IPS-18c (cell line): ENCODE results near the gene TAPBP.

Experiments
- H3K4me3 ChIP-seq: 2 replicates; pipeline ENCODE4 v1.7.0; 2013; ENCODE audit warnings: low read depth, mild to moderate bottlenecking, low read length, moderate library complexity; ENCODE audit not compliant: insufficient read depth
- H3K9me3 ChIP-seq: one replicate; pipeline ENCODE4 v1.6.1; 2013; ENCODE audit warnings: mild to moderate bottlenecking, low read length, moderate library complexity; ENCODE audit not compliant: control insufficient read depth, insufficient read depth

Gene TAPBP

DNA sequence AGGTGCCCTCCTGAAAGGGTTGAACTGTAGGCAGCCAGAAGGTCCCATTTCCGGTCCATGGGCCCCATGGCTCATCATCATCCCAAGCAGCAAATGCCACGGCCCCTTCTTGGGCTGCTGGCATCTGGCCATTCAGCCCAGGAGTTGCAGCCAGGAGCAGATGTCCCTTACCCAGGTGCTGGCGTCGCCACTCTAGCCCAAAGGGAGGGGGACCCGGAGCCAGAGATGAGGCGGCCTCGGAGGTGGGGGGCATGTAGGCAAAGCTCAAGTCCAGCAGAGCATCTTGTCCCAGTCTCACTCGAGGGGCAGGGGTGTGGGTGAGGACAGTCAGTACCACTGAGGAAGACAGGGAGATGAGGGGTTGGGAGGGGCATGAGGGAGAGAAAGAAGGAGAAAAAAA lies 8.8 kb downstream of the TAPBP start:
- no peaks in the 10 kb centered on the region for H3K9me3 ChIP-seq
- H3K4me3 ChIP-seq, result no peak overlapping the region

- Histone ChIP-seq H3K9me3 (no peaks in the 10 kb centered on the region), H3K4me3 (no peak overlapping the region)
These were observed 9.7 kb downstream of the TAPBP start for GRCh38 chr6:33304216-33304615.

GRCh38 chr6:33301877-33302276 lies 12.0 kb downstream of the TAPBP start:
- Histone ChIP-seq H3K9me3 (no peaks in the 10 kb centered on the region), H3K4me3 (no peak overlapping the region)

GRCh38 chr6:33299237-33299944 lies 14.5 kb downstream of the TAPBP start:
- H3K9me3 ChIP-seq, result no peaks in the 10 kb centered on the region
- peak overlapping the region; percentile 96 for H3K4me3 ChIP-seq

DNA sequence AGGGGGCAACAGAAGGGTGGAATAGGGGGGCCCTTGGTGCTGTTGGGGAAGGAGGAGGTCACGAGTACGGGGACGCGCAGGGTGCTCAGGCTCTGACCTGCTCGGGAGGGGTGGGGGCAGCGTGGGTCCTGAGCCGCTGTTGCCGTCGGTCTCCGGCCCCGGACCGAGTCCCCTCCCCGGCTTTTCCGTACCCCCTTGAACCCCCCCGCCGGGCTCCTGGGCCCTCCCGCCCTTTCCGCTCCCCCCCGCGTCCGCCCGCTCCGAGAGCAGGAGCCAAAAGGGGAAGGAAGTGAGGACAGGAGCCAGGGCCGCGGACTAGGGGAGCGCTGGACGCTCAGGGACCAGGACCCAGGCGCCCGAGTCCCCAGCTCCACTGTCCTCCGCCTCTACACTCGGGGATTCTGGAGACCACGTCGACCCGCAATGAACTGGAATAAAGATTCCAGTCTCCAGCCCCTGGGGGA lies 15.1 kb downstream of the TAPBP start, which contains the start of gene RGL2:
Gene RGL2 (minus strand): TSS at position 170 of the 464 bp plus-strand sequence. CDS start 332 bp downstream, outside the sequence.
- Histone ChIP-seq H3K4me3 (peak within 1 kb of the TSS; percentile 96), H3K9me3 (no peaks in the 10 kb centered on the region)

DNA sequence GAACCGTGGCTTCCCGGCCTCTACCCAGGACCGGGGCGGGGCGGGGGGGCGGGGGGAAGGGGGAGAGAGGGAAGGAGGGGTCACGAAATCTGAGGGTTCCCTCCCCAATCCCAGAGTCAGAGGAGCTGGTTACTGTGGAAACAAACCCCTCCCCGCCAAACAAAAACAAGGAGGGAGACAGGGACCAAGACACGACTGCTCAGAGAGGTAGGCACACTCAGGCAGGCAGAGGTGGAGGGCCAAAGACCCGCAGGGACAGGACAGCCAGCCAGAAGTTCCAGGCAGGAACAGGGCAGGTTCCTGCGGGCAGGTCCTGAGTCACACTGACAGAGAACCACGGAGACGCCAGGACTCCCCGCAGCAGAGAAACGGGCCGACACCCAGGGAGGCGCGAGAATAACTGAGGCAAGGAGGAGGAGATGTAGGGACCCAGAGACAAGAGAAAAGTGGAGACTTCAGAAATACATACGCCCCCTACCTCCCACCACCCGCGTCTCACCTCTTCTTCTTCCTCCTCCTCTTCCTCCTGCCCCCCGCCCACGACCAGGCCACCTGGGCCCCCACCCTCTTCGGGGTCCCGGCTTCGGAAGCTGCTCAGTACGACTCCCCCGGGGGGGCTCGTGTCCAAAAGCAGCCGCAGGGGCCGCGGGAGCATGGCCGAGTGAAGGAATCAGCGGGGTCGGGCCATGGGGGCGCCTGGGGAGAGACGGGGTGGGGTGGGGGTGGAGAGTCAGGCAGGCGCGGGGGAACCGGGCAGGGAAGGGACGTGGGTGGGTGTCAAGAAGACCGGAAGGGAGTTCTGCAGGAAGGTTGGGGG lies 15.7 kb downstream of the TAPBP start:
- no peaks in the 10 kb centered on the region for H3K9me3 ChIP-seq
- H3K4me3 ChIP-seq, result peak overlapping the region; percentile 96

DNA sequence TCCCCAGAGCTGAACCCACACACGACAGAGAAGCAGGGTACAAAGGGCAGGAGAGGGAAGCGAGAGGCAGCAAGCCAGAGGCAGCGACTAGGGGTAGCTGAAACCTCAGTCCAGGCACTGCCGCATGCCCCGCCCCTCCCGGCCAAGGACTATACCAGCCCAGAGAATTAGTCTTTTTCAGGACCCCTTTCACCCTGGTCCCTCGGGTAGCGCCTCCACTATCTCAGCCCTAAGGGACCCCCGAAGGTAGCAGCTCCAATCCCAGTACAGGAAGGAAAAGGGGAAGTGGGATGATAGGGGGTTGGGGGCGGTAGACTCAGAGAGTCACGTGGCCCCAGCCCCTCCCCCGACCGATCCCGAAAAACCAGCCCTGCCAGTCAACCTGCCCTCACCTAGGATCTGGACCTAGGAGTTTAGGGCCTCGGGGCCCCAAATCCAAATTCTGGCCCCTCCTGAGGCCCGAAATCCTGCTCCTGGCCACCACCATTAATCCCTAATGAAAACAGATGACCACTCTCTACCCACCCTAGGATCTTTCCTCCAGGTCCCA lies 16.4 kb downstream of the TAPBP start:
- no peaks in the 10 kb centered on the region for H3K9me3 ChIP-seq
- peak overlapping the region; percentile 63 for H3K4me3 ChIP-seq

- Histone ChIP-seq H3K9me3 (no peaks in the 10 kb centered on the region), H3K4me3 (peak overlapping the region; percentile 63)
These were observed 17.0 kb downstream of the TAPBP start for GRCh38 chr6:33296797-33297405.

DNA sequence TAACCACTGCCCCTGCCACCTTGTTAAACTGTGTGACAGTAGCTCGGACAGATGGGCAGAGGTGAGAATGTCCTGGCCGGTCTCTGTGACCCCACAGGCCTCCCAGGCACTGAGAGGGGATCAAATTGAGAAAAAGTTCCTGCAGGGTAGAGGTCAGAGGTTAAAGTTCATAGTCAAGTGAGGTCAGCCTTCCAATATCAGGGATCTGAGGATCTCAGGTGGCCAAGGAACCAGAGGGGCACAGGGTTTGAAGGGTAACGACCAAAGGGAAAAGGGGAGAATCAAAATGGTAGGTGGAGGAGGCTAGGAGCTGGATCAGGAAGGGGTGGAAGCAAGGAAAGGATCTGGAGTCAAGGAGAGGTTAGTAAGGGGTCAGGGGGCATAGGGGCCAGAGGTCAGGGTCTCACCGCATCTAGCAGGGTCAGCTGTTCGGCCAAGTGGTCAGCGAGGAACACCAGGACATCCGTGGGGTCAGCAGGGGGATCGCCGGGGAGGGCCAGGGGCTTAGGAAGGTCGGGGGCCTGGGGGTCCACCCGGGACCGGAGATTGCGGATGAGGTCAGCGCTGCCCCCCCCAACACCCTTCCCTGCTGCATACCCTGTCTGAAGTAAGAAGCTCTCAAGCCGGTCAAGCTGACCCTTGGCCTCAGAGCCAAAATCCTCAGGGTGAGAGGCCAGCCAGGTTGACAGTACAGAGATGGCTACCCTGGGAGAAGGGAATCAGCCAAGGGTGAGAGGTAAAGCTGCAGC lies 18.1 kb downstream of the TAPBP start:
- no peak overlapping the region for H3K4me3 ChIP-seq
- no peaks in the 10 kb centered on the region for H3K9me3 ChIP-seq

GRCh38 chr6:33294086-33294823 lies 19.6 kb downstream of the TAPBP start:
- no peaks in the 10 kb centered on the region for H3K9me3 ChIP-seq
- H3K4me3 ChIP-seq, result no peak overlapping the region

DNA sequence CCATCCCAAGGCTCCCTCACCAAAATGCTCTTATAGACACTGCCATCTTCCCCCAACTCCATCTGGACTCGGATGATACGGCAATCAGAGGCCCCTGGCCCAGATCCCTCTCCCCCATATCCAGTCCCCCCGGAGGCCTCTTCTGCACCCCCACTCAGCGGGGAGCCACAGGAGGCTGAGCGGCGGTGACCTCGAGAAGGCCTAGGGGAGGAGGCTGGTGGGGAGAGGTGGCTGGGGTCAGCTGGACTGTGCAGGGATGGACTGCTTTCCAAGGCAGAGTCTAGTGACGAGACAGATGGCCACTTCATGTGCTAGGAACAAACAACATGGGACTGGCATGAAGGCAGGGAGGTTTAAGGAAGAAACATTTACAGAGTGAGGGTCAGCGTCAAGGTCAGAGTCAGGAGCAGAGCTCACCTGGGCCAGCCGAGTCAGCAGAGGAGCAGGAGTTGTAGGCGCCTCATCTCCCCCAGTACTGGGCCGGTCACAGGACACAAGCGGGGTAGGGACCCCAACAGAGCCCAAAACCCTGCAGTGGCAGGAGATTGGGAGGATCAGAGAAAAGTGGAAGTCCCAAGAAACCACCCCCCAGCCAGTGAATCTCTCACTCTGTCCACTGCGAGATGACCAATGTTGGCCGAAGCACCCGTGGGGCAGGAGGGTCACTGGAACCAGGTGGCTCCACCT lies 20.7 kb downstream of the TAPBP start:
- H3K4me3 ChIP-seq, result no peak overlapping the region
- H3K9me3 ChIP-seq, result no peaks in the 10 kb centered on the region

DNA sequence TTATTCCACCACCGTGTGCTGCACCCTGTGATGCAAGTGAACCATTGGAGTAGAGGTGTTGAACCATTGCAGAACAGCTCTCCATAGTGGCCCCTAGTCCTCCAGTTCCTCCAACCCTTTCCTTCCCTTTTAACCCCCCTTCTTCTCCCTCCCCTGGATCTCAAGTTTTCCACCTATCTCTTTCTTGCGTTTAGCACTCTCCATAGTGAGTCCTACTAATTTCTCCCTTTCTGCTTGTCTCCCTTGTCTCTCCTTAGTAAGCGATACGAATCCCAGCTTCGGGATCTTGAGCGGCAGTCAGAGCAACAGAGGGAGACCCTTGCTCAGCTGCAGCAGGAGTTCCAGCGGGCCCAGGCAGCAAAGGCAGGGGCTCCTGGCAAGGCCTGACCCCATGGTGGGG lies 23.4 kb downstream of the TAPBP start:
- H3K9me3 ChIP-seq, result no peaks in the 10 kb centered on the region
- H3K4me3 ChIP-seq, result peak overlapping the region; percentile 82

DNA sequence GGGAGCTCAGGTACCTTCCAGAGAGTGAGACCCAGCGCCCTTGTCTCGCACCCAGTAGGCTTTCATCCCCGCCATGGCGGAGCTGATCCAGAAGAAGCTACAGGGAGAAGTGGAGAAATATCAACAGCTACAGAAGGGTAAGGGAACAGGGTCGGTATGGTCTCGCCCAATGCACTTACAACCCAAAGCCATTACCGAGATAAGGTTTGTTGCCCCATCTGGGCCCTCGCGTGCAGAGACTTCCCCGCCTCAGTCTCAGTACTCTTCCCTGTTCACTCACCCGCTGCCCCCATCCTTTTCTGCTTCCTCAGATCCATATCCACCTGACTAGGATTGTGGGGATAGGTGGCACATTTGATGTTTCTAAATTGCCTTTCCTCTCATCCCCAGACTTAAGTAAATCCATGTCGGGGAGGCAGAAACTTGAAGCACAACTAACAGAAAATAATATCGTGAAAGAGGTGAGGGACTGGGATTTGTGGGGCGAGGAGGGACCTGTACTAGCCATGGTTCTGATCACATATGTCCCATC lies 24.0 kb downstream of the TAPBP start:
- no peaks in the 10 kb centered on the region for H3K9me3 ChIP-seq
- peak overlapping the region; percentile 82 for H3K4me3 ChIP-seq

- H3K9me3 ChIP-seq, result no peaks in the 10 kb centered on the region
- peak within 1 kb of the TSS; percentile 82 for H3K4me3 ChIP-seq
These were observed 24.7 kb downstream of the TAPBP start, which contains the start of the genes PFDN6 and WDR46 for GRCh38 chr6:33288921-33289783. Gene PFDN6, plus strand, starts transcription at chr6:33289601. Its CDS starts 256 bp downstream, at chr6:33289857. Gene WDR46, minus strand, starts transcription at chr6:33289239. Its CDS starts 69 bp downstream, at chr6:33289170.
